A549 (cell line): ENCODE results near the gene CDCP1. TPM values are rescaled to one million over a fixed set of nuclear protein-coding genes. Genes with fewer than 3 reads are reported as not detected.

Experiments used
- ATAC-seq, 2 experiments: fragments of 200-7000 bp in 1 of 2; fragments of >200 bp in 1 of 2; cut with Nextera tagmentation in 1 of 2; cut with Tn5 transposase in 1 of 2; 3 replicates each; pipeline versions ENCODE4 v1.8.0 to v1.9.1; 2018 to 2020; ENCODE audit warnings: mild to moderate bottlenecking in 1 of 2, moderate library complexity in 1 of 2
- CTCF ChIA-PET: fragments of 300-600 bp; sonication (Branson Sonifier 250); formaldehyde crosslinking; extraction: SDS; loops from one replicate; lab custom pipeline; 2021; ENCODE audit warnings: antibody characterized with exemption, inconsistent platforms; lab: Yijun Ruan, JAX
- POLR2A ChIA-PET: fragments of 350-600 bp; formaldehyde crosslinking; extraction: SDS; loops from one replicate; lab custom pipeline; 2021; ENCODE audit warnings: antibody characterized with exemption, inconsistent platforms; lab: Yijun Ruan, JAX
- DNase-seq, 2 experiments: peaks; one replicate each; pipeline versions ENCODE4 v3.0.0 to v3.0.0-alpha.2; 2011 to 2016; ENCODE audit warnings: low read depth in 1 of 2, low spot score in 1 of 2
- FAIRE-seq: peaks from 2 replicates; lab custom pipeline; 2011; peaks lifted over from hg19 to GRCh38; lab: Jason Lieb, UNC
- H3K27ac ChIP-seq, 2 experiments: fragments of >200 bp; sonication (Bioruptor Twin); formaldehyde crosslinking; 3 replicates each; pipeline ENCODE4 v1.5.1; 2016 to 2017
- H3K4me1 ChIP-seq: fragments of >200 bp; sonication (Bioruptor Twin); formaldehyde crosslinking; 3 replicates; pipeline ENCODE4 v1.6.1; 2016
- H3K4me2 ChIP-seq: fragments of >200 bp; sonication (Bioruptor Twin); formaldehyde crosslinking; 3 replicates; pipeline ENCODE4 v1.6.1; 2016
- H3K4me3 ChIP-seq: fragments of >200 bp; sonication (Bioruptor Twin); formaldehyde crosslinking; 3 replicates; pipeline ENCODE4 v1.5.1; 2016
- H3K9me3 ChIP-seq: fragments of >200 bp; sonication (Bioruptor Twin); formaldehyde crosslinking; 3 replicates; pipeline ENCODE4 v1.6.1; 2016
- CHD2 ChIP-seq: fragments of 150-350 bp; IDR thresholded peaks from 2 replicates; pipeline ENCODE4 v1.6.1; 2014; ENCODE audit warnings: low read length; ENCODE audit not compliant: partially characterized antibody
- CHD4 ChIP-seq: fragments of 200-600 bp; sonication (generic); IDR thresholded peaks from 2 replicates; pipeline ENCODE4 v1.6.1; 2016; ENCODE audit warnings: antibody characterized with exemption, mild to moderate bottlenecking, borderline replicate concordance
- E2F6 ChIP-seq: IDR thresholded peaks from 2 replicates; pipeline ENCODE4 v1.6.1; 2012; ENCODE audit warnings: low read depth, borderline replicate concordance
- EP300 ChIP-seq, 2 experiments: fragments of >200 bp; sonication (Bioruptor Twin); formaldehyde crosslinking; IDR thresholded peaks; 2 replicates in 1 of 2; 3 replicates in 1 of 2; pipeline ENCODE4 v1.6.1; 2016 to 2017
- ESRRA ChIP-seq: fragments of 150-350 bp; IDR thresholded peaks from 2 replicates; pipeline ENCODE4 v1.6.1; 2014; ENCODE audit warnings: mild to moderate bottlenecking, low read length, borderline replicate concordance
- FOXS1 ChIP-seq: fragments of 250-450 bp; sonication (Bioruptor Pico); IDR thresholded peaks from 2 replicates; pipeline ENCODE4 v1.5.0; 2020; ENCODE audit warnings: mild to moderate bottlenecking, moderate library complexity
- JUNB ChIP-seq: fragments of >200 bp; sonication (Bioruptor Twin); formaldehyde crosslinking; IDR thresholded peaks from 2 replicates; pipeline ENCODE4 v1.6.1; 2016
- KDM5A ChIP-seq: fragments of 200-600 bp; sonication (generic); IDR thresholded peaks from 2 replicates; pipeline ENCODE4 v1.6.1; 2016; ENCODE audit warnings: antibody characterized with exemption, mild to moderate bottlenecking
- MAFK ChIP-seq: fragments of 450-650 bp; IDR thresholded peaks from 2 replicates; pipeline ENCODE4 v1.6.1; 2014; ENCODE audit not compliant: partially characterized antibody
- MAZ ChIP-seq: fragments of 150-350 bp; IDR thresholded peaks from 2 replicates; pipeline ENCODE4 v1.6.1; 2014; ENCODE audit warnings: antibody characterized with exemption, low read depth, low read length, borderline replicate concordance
- MYC ChIP-seq: IDR thresholded peaks from 2 replicates; pipeline ENCODE4 v1.6.1; 2012; ENCODE audit warnings: mild to moderate bottlenecking, inconsistent platforms, low read length, improper control_type of control experiment, borderline replicate concordance
- NFE2L2 ChIP-seq: fragments of 150-350 bp; conservative IDR thresholded peaks from 2 replicates; pipeline ENCODE4 v1.6.1; 2014; ENCODE audit warnings: low read length
- NR3C1 ChIP-seq: fragments of >200 bp; sonication (Bioruptor Twin); formaldehyde crosslinking; IDR thresholded peaks from 3 replicates; pipeline ENCODE4 v1.6.1; 2017
- POLR2A ChIP-seq: IDR thresholded peaks from 2 replicates; pipeline ENCODE4 v1.6.1; 2012; ENCODE audit warnings: mild to moderate bottlenecking, low read length
- POLR2AphosphoS2 ChIP-seq: conservative IDR thresholded peaks from 2 replicates; pipeline ENCODE4 v1.6.1; 2012; ENCODE audit warnings: low read length, improper control_type of control experiment, inconsistent platforms
- RARB ChIP-seq: fragments of 250-450 bp; sonication (Bioruptor Pico); IDR thresholded peaks from 2 replicates; pipeline ENCODE4 v1.8.0; 2021; ENCODE audit warnings: mild to moderate bottlenecking, moderate library complexity
- RNF2 ChIP-seq: fragments of 200-600 bp; sonication (generic); IDR thresholded peaks from 2 replicates; pipeline ENCODE4 v1.6.1; 2016; ENCODE audit warnings: low read depth, mild to moderate bottlenecking, antibody characterized with exemption, moderate library complexity, borderline replicate concordance
- ZC3H11A ChIP-seq: fragments of 450-650 bp; IDR thresholded peaks from 2 replicates; pipeline ENCODE4 v1.6.1; 2014; ENCODE audit warnings: antibody characterized with exemption, mild to moderate bottlenecking
- WGBS: methylation state at CpG from one replicate; pipeline ENCODE4 v1.1.6; 2017; ENCODE audit errors: missing lambda C conversion rate; 5-methylcytosine and 5-hydroxymethylcytosine counted together
- polyA plus RNA-seq, 4 experiments: library from polyadenylated mRNA; depleted of rRNA in 3 of 4; stranded (reverse); fragments of >200 nt; fragmentation: RNase III in 1 of 4; extraction: RNeasy Plus Mini Kit Qiagen cat#74134 plus additional on column Dnase treatment in 1 of 4; gene quantifications; 2 replicates in 3 of 4; 3 replicates in 1 of 4; pipeline ENCODE4 v1.2.3, GENCODE V29; 2011 to 2017
- TF ChIP-seq, protein P1 (sequence below): fragments of >200 bp; sonication (Bioruptor Twin); formaldehyde crosslinking; IDR thresholded peaks from 3 replicates; pipeline ENCODE4 v1.5.1; 2016
- TF ChIP-seq, protein P2 (sequence below): IDR thresholded peaks from 2 replicates; pipeline ENCODE4 v1.6.1; 2012
- TF ChIP-seq, protein P3 (sequence below): fragments of 200-600 bp; sonication (generic); IDR thresholded peaks from 2 replicates; pipeline ENCODE4 v1.6.1; 2016; ENCODE audit warnings: antibody characterized with exemption, mild to moderate bottlenecking, moderate library complexity

Gene CDCP1
- polyA plus RNA-seq, 2 of the 4 experiments (the other 2 are of a cell fraction): 3.0 to 9.9 TPM

DNA sequence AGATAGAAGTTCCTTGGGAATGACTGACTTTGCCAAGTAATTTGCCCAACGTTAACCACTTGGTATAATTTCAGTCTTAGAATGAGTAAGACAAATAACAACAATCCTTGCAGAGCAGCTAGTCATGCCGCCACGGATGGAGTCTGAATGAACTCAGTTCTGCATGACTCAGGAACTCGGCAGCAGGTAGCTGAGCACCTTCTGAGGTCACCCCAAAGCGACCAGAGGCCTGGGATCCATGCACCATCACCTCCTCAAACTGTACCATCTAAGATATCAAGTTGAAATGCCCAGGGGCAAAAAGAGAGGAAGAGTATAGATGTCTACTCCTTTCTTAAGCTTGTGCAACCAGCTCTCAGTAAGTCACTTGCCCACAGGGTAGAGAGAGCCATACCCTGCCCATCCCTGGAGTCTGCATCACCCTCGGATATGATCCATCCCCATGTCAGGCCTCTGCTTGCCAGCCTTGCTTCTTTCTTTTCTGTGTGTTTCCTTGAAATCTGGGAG, 8.5 kb upstream of the CDCP1 start:
- no peak for TF ChIP-seq NR3C1

DNA sequence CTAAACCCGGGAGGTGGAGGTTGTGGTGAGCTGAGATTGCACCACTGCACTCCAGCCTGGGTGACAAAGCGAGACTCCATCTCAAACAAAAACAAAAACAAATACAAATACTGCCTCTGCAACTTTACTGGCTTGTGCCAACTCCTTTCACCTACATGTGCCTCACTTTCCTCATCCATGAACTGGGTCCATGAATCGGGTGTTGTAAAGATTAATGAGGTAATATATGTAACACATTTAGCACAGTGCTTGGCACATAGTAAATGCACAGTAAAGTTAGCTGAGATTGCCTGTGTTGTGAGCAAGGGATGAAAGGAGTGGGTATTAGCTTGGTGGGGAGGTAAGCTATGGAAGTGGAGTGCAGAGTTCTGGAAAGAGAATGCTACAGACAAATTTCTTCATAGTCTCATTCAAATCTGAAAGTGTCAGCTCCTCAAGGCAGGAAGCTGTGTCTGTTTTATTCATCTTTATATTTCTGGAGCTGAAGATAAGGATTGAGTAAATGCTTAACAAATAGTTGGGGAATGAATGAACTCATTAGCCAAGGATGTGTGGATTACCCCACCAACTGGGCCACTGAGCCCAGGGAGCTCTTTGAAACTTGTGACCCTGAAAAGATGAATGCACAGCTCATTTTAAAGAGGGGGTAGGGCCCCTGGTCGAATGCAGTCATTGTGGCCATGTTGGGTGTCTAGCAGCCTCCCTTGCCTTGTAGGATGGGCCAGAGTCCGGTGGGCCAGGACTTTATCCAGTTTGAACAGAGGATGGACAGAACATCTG, 7.7 kb upstream of the CDCP1 start:
- H3K4me2 ChIP-seq: peak overlapping the region; percentile 38; the same call in 2 of the 3 replicates
- TF ChIP-seq JUNB (no peak), KDM5A (no peak), NFE2L2 (no peak), POLR2AphosphoS2 (no peak), CHD2 (no peak), RARB (CRISPR knock-in tag) (no peak)
- TF ChIP-seq, protein P1, sequence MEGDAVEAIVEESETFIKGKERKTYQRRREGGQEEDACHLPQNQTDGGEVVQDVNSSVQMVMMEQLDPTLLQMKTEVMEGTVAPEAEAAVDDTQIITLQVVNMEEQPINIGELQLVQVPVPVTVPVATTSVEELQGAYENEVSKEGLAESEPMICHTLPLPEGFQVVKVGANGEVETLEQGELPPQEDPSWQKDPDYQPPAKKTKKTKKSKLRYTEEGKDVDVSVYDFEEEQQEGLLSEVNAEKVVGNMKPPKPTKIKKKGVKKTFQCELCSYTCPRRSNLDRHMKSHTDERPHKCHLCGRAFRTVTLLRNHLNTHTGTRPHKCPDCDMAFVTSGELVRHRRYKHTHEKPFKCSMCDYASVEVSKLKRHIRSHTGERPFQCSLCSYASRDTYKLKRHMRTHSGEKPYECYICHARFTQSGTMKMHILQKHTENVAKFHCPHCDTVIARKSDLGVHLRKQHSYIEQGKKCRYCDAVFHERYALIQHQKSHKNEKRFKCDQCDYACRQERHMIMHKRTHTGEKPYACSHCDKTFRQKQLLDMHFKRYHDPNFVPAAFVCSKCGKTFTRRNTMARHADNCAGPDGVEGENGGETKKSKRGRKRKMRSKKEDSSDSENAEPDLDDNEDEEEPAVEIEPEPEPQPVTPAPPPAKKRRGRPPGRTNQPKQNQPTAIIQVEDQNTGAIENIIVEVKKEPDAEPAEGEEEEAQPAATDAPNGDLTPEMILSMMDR: no peak
- TF ChIP-seq, all 56 proteins: peak for 0
- no peak for FAIRE-seq

More for the DNA sequence above, 8.5 kb upstream of the CDCP1 start:
- Histone ChIP-seq H3K27ac (peak overlapping the region in 1 of 2 experiments; percentile 31; a peak in 2 of 6 replicates), H3K4me3 (no peak overlapping the region), H3K9me3 (peaks cover 8% of the 10 kb centered on the region; the same call in 1 of the 3 replicates), H3K4me1 (peaks cover 11% of the 10 kb centered on the region), H3K4me2 (peak overlapping the region; percentile 38; the same call in 2 of the 3 replicates)
- POLR2A ChIA-PET: interaction anchor here (1.3 to 1.6 kb wide), 2 partner anchors 31 to 45 kb away, joined by 3 to 4 read pairs; no protein-coding TSS in a partner anchor
- CTCF ChIA-PET: interaction anchor here (0.8 to 1.5 kb wide), 5 partner anchors 13 to 116 kb away, joined by 3 to 4 read pairs (median 3); partner anchors contain the start of gene TMEM158
- ATAC-seq (peak; percentile 62 to 64; a peak in 5 of 6 replicates), FAIRE-seq (no peak), DNase-seq (peak in 1 of 2 experiments; percentile 30)
- 12% methylated on average over 4 of the region's 6 CpGs for WGBS

GRCh38 chr3:45152307-45152706, 6.1 kb upstream of the CDCP1 start:
- H3K4me3 ChIP-seq: no peak overlapping the region
- 88% methylated on average over 1 of the region's 1 CpG for WGBS
- no peak overlapping the region for H3K4me2 ChIP-seq
- ATAC-seq (no peak), FAIRE-seq (no peak), DNase-seq (no peak)
- H3K27ac ChIP-seq: no peak overlapping the region
- no peak for TF ChIP-seq MAFK
- no peak for TF ChIP-seq MYC
- TF ChIP-seq ESRRA: no peak
- TF ChIP-seq MAZ: no peak
- no peak for TF ChIP-seq ZC3H11A
- TF ChIP-seq CHD2: no peak
- no peak for TF ChIP-seq POLR2AphosphoS2
- TF ChIP-seq, protein P2, sequence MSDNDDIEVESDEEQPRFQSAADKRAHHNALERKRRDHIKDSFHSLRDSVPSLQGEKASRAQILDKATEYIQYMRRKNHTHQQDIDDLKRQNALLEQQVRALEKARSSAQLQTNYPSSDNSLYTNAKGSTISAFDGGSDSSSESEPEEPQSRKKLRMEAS: no peak
- ChIA-PET POLR2A (no interaction called here), CTCF (no interaction called here)
- peaks cover 8% of the 10 kb centered on the region; the same call in 1 of the 3 replicates for H3K9me3 ChIP-seq
- peaks cover 11% of the 10 kb centered on the region for H3K4me1 ChIP-seq

More for the DNA sequence above, 7.7 kb upstream of the CDCP1 start:
- Histone ChIP-seq H3K27ac (peak overlapping the region in 1 of 2 experiments; percentile 31; a peak in 2 of 6 replicates), H3K9me3 (peaks cover 8% of the 10 kb centered on the region; the same call in 1 of the 3 replicates), H3K4me1 (peaks cover 11% of the 10 kb centered on the region), H3K4me3 (no peak overlapping the region)
- POLR2A ChIA-PET: interaction anchor here (0.6 to 1.6 kb wide), 3 partner anchors 30 to 46 kb away, joined by 3 to 6 read pairs (median 4); no protein-coding TSS in a partner anchor
- 50% methylated on average over 5 of the region's 5 CpGs for WGBS
- CTCF ChIA-PET: interaction anchor here (0.6 to 1.5 kb wide), 6 partner anchors 10 to 90 kb away, joined by 3 to 4 read pairs (median 3); partner anchors contain the start of gene TMEM158
- ATAC-seq (no peak), DNase-seq (no peak)

- ATAC-seq (no peak), DNase-seq (no peak), FAIRE-seq (no peak)
- H3K4me1 ChIP-seq: peaks cover 11% of the 10 kb centered on the region
- peaks cover 8% of the 10 kb centered on the region; the same call in 1 of the 3 replicates for H3K9me3 ChIP-seq
- ChIA-PET CTCF (interaction anchor here (0.7 kb wide), 1 partner anchor 12 kb away, joined by 3 read pairs; no protein-coding TSS in a partner anchor), POLR2A (no interaction called here)
- no peak overlapping the region for H3K4me3 ChIP-seq
- WGBS: 47% methylated on average over 2 of the region's 2 CpGs
- no peak overlapping the region for H3K27ac ChIP-seq
- H3K4me2 ChIP-seq: no peak overlapping the region
- TF ChIP-seq CHD2 (no peak), ESRRA (no peak), E2F6 (no peak), POLR2A (no peak), EP300 (IDR thresholded peaks at IDR 0.05) (no peak), RNF2 (no peak), CHD4 (no peak), FOXS1 (CRISPR knock-in tag) (no peak)
- TF ChIP-seq, protein P3, sequence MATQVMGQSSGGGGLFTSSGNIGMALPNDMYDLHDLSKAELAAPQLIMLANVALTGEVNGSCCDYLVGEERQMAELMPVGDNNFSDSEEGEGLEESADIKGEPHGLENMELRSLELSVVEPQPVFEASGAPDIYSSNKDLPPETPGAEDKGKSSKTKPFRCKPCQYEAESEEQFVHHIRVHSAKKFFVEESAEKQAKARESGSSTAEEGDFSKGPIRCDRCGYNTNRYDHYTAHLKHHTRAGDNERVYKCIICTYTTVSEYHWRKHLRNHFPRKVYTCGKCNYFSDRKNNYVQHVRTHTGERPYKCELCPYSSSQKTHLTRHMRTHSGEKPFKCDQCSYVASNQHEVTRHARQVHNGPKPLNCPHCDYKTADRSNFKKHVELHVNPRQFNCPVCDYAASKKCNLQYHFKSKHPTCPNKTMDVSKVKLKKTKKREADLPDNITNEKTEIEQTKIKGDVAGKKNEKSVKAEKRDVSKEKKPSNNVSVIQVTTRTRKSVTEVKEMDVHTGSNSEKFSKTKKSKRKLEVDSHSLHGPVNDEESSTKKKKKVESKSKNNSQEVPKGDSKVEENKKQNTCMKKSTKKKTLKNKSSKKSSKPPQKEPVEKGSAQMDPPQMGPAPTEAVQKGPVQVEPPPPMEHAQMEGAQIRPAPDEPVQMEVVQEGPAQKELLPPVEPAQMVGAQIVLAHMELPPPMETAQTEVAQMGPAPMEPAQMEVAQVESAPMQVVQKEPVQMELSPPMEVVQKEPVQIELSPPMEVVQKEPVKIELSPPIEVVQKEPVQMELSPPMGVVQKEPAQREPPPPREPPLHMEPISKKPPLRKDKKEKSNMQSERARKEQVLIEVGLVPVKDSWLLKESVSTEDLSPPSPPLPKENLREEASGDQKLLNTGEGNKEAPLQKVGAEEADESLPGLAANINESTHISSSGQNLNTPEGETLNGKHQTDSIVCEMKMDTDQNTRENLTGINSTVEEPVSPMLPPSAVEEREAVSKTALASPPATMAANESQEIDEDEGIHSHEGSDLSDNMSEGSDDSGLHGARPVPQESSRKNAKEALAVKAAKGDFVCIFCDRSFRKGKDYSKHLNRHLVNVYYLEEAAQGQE: no peak
These were observed 4.9 kb upstream of the CDCP1 start for GRCh38 chr3:45151100-45151499.
